HFFc6 (cell line): ENCODE results near the gene HIPK2. TPM values are rescaled to one million over a fixed set of nuclear protein-coding genes. Genes with fewer than 3 reads are reported as not detected.

Experiments
- DNase-seq: peaks from one replicate; pipeline ENCODE4 v3.0.0-alpha.2; 2018
- H3K27ac Mint-ChIP-seq: 2 replicates; pipeline ENCODE4 v1.8.0; 2020; ENCODE audit warnings: mild to moderate bottlenecking, mixed read lengths
- H3K27me3 Mint-ChIP-seq: 2 replicates; pipeline ENCODE4 v1.8.0; 2021; ENCODE audit warnings: mild to moderate bottlenecking, moderate library complexity, mixed read lengths; ENCODE audit not compliant: insufficient read depth
- H3K36me3 Mint-ChIP-seq: 2 replicates; pipeline ENCODE4 v1.8.0; 2021; ENCODE audit warnings: low read depth, mixed read lengths
- H3K4me1 Mint-ChIP-seq: 2 replicates; pipeline ENCODE4 v1.8.0; 2020; ENCODE audit warnings: low read depth, mixed read lengths
- H3K4me3 Mint-ChIP-seq: 2 replicates; pipeline ENCODE4 v1.8.0; 2020; ENCODE audit warnings: mild to moderate bottlenecking, moderate library complexity, mixed read lengths
- H3K9me3 Mint-ChIP-seq: 2 replicates; pipeline ENCODE4 v1.8.0; 2020; ENCODE audit warnings: mild to moderate bottlenecking, mixed read lengths
- total RNA-seq, 6 experiments: library from RNA; stranded (reverse); fragmentation: NEBNext Ultra II Directional; extraction: Animal tissue kit (Norgen Biotek cat#: 25700); gene quantifications; 2 replicates in 1 of 6; 3 replicates in 5 of 6; pipeline ENCODE4 v1.2.3, GENCODE V29; 2021
- TF ChIP-seq, protein P1 (sequence below): fragments of 200-600 bp; sonication (generic); IDR thresholded peaks from 2 replicates; pipeline ENCODE4 v1.5.0; 2021; ENCODE audit warnings: antibody characterized with exemption, mild to moderate bottlenecking

The HIPK2 gene
- total RNA-seq, 6 experiments from 2014 or later: 14.6 to 33.4 (median 31.4) TPM

DNA sequence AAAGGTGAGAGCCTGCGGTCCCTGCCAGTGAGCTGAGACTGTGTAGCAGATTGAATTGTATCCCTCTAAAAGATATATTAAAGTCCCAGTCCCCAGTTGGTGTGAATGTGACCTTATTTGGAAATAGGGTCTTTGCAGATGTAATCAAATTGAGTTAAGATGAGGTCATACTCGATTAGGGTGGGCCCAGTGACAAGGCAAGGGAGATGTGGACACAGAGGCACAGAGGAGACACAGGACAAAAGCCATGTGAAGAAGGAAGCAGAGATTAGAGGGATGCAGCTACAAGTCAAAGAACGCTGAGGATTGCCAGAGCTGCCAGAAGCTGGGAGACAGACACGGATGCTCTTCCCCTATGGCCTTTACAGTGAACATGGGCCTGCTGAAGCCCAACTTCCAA is 150.0 kb downstream of the HIPK2 start:
- Mint-ChIP-seq H3K4me1 (peaks cover 23% of the 10 kb centered on the region), H3K4me3 (no peak overlapping the region), H3K27ac (no peak overlapping the region), H3K27me3 (peaks cover 5% of the 10 kb centered on the region), H3K36me3 (peaks cover 42% of the 10 kb centered on the region), H3K9me3 (no peaks in the 10 kb centered on the region)
- no peak for DNase-seq
- TF ChIP-seq, protein P1, sequence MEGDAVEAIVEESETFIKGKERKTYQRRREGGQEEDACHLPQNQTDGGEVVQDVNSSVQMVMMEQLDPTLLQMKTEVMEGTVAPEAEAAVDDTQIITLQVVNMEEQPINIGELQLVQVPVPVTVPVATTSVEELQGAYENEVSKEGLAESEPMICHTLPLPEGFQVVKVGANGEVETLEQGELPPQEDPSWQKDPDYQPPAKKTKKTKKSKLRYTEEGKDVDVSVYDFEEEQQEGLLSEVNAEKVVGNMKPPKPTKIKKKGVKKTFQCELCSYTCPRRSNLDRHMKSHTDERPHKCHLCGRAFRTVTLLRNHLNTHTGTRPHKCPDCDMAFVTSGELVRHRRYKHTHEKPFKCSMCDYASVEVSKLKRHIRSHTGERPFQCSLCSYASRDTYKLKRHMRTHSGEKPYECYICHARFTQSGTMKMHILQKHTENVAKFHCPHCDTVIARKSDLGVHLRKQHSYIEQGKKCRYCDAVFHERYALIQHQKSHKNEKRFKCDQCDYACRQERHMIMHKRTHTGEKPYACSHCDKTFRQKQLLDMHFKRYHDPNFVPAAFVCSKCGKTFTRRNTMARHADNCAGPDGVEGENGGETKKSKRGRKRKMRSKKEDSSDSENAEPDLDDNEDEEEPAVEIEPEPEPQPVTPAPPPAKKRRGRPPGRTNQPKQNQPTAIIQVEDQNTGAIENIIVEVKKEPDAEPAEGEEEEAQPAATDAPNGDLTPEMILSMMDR: no peak

GRCh38 chr7:139626817-139627216 is 151.0 kb downstream of the HIPK2 start:
- TF ChIP-seq, protein P1: no peak
- peaks cover 5% of the 10 kb centered on the region for H3K27me3 Mint-ChIP-seq
- peaks cover 23% of the 10 kb centered on the region for H3K4me1 Mint-ChIP-seq
- H3K4me3 Mint-ChIP-seq: no peak overlapping the region
- H3K36me3 Mint-ChIP-seq: peaks cover 42% of the 10 kb centered on the region
- H3K9me3 Mint-ChIP-seq: no peaks in the 10 kb centered on the region
- no peak for DNase-seq
- no peak overlapping the region for H3K27ac Mint-ChIP-seq

- Mint-ChIP-seq H3K4me3 (no peak overlapping the region), H3K27me3 (peaks cover 5% of the 10 kb centered on the region), H3K9me3 (no peaks in the 10 kb centered on the region), H3K27ac (no peak overlapping the region), H3K4me1 (peaks cover 31% of the 10 kb centered on the region), H3K36me3 (peaks cover 31% of the 10 kb centered on the region)
- TF ChIP-seq, protein P1: no peak
- no peak for DNase-seq
Measured at GRCh38 chr7:139623518-139623917, 154.3 kb downstream of the HIPK2 start.

DNA sequence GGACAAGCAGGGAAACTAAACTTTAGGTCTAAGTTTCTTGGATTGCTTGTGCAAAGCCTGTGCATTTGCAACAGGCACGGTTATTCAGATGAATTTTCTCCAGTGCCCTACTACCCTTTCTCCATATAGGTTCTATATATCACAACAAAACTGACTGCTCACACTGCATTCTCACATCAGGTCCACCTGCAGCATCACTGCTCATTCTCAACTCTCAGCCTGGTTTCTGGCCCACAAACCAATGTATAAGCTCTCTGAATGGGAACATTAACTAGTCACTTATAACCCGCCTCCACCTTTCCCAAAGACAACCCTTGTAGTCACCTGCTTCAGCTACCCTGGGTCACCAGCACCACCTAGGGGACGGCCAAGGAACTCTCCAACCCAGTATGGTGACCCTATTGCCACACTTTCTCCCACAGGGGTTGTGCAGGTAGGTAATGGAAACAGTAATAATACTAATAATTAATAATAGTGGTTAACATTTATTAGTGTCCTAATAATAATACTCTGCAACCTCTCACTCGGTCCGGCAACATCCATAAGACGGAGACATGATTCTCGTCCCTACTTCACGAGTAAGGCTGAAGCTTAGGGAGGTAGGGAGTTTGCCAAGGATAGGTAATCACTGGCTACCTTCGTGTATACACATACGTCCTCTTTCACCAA is 157.0 kb downstream of the HIPK2 start:
- Mint-ChIP-seq H3K4me1 (peaks cover 23% of the 10 kb centered on the region), H3K27ac (no peak overlapping the region), H3K36me3 (peaks cover 12% of the 10 kb centered on the region), H3K9me3 (no peaks in the 10 kb centered on the region), H3K27me3 (peaks cover 3% of the 10 kb centered on the region), H3K4me3 (no peak overlapping the region)
- DNase-seq: no peak
- TF ChIP-seq, protein P1: peak; percentile 80

DNA sequence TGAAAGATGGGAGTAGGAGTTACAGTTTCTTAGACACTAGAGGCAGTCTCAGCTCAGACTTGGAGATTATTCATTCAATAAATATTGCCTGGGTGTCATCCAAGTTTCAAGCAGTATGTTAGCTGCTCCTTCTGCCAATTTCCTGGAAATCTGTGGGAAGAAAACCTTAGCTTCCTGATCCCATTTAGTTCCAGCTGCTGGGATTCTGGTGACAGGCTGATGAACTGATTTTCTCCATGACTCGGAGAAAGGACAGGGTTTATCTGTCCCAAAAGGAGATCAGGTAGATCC is 158.5 kb downstream of the HIPK2 start:
- TF ChIP-seq, protein P1: no peak
- Mint-ChIP-seq H3K36me3 (peaks cover 2% of the 10 kb centered on the region), H3K27me3 (peaks cover 3% of the 10 kb centered on the region), H3K4me1 (peaks cover 15% of the 10 kb centered on the region), H3K4me3 (no peak overlapping the region), H3K27ac (peak overlapping the region; percentile 79), H3K9me3 (no peaks in the 10 kb centered on the region)
- DNase-seq: peak; percentile 71
